Activated CD8-positive, alpha-beta T cell treated with anti-CD3 and anti-CD28 coated beads for 36 hours (primary cell): Measurements from ENCODE around the gene RAB25. TPM values are rescaled to one million over a fixed set of nuclear protein-coding genes. Genes with fewer than 3 reads are reported as not detected.

Experiments
- ATAC-seq: fragments of 200-7000 bp; cut with Tn5 transposase; one replicate; pipeline ENCODE4 v1.10.0; 2021; ENCODE audit warnings: mild to moderate bottlenecking, moderate library complexity
- CTCF ChIA-PET: fragments of 350-600 bp; sonication (Branson Sonifier 250); formaldehyde crosslinking; loops from one replicate; lab custom pipeline; 2021; ENCODE audit warnings: antibody characterized with exemption; lab: Charles Lee
- POLR2A ChIA-PET: fragments of 350-600 bp; sonication (Branson Sonifier 250); formaldehyde crosslinking; loops from one replicate; lab custom pipeline; 2021; ENCODE audit warnings: antibody characterized with exemption; lab: Charles Lee
- DNase-seq: peaks from one replicate; pipeline ENCODE4 v3.0.0-alpha.2; 2020
- H3K27ac Mint-ChIP-seq: one replicate; pipeline ENCODE4 v1.8.0; 2021; ENCODE audit warnings: mild to moderate bottlenecking, mixed read lengths
- H3K27me3 Mint-ChIP-seq: one replicate; pipeline ENCODE4 v1.8.0; 2021; ENCODE audit warnings: mixed read lengths
- H3K36me3 Mint-ChIP-seq: one replicate; pipeline ENCODE4 v1.8.0; 2021; ENCODE audit warnings: low read depth, mixed read lengths
- H3K4me1 Mint-ChIP-seq: one replicate; pipeline ENCODE4 v1.8.0; 2021; ENCODE audit warnings: low read depth, mixed read lengths
- H3K4me3 Mint-ChIP-seq: one replicate; pipeline ENCODE4 v1.8.0; 2021; ENCODE audit warnings: mild to moderate bottlenecking, moderate library complexity, mixed read lengths
- H3K9me3 Mint-ChIP-seq: one replicate; pipeline ENCODE4 v1.8.0; 2021; ENCODE audit warnings: mixed read lengths
- intact Hi-C: fragments of 100-400 bp; cut with micrococcal nuclease; formaldehyde crosslinking; loops from one replicate; pipeline ENCODE4 v1.10.0; 2022
- total RNA-seq, 2 experiments: library from RNA; stranded (reverse); gene quantifications; one replicate each; pipeline ENCODE4 v1.2.3, GENCODE V29; 2021
- TF ChIP-seq, protein P1 (sequence below): fragments of 200-600 bp; IDR thresholded peaks from one replicate; pipeline ENCODE4 v1.8.0; 2022; ENCODE audit warnings: antibody characterized with exemption, mild to moderate bottlenecking

RAB25 gene
- total RNA-seq, 2 experiments from 2014 or later = 0.49 to 0.63 TPM

DNA sequence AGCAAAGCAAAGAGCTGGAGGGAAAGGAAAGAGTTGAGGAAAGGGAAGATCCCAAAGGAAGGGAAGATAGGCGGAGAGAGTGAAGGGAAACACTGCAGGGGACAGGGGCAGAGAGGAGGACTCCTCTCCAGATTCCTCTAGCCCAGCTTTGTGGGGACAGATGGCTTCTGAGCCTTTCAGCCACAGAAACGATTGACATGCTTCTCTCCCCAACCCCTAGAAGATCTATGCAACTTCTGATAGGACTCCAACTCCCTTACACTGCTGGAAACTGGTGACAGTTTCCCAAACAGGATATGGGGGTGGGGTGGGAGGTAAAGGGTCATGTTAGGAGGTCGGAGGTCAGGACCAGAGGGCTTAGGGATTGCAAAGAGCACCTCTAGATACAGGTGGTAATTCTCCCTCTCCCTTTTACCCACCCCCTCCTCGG lies 14.8 kb downstream of the RAB25 start:
- H3K4me3 Mint-ChIP-seq = no peak overlapping the region
- ChIA-PET POLR2A (no interaction called here), CTCF (interaction anchor here (1.0 to 2.0 kb wide), 2 partner anchors 9 to 53 kb away, joined by 3 to 8 read pairs; no protein-coding TSS in a partner anchor)
- intact Hi-C loops = no loop called here
- no peaks in the 10 kb centered on the region for H3K9me3 Mint-ChIP-seq
- ATAC-seq = no peak
- H3K27ac Mint-ChIP-seq = no peak overlapping the region
- TF ChIP-seq, protein P1, sequence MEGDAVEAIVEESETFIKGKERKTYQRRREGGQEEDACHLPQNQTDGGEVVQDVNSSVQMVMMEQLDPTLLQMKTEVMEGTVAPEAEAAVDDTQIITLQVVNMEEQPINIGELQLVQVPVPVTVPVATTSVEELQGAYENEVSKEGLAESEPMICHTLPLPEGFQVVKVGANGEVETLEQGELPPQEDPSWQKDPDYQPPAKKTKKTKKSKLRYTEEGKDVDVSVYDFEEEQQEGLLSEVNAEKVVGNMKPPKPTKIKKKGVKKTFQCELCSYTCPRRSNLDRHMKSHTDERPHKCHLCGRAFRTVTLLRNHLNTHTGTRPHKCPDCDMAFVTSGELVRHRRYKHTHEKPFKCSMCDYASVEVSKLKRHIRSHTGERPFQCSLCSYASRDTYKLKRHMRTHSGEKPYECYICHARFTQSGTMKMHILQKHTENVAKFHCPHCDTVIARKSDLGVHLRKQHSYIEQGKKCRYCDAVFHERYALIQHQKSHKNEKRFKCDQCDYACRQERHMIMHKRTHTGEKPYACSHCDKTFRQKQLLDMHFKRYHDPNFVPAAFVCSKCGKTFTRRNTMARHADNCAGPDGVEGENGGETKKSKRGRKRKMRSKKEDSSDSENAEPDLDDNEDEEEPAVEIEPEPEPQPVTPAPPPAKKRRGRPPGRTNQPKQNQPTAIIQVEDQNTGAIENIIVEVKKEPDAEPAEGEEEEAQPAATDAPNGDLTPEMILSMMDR = no peak
- no peaks in the 10 kb centered on the region for H3K36me3 Mint-ChIP-seq
- H3K4me1 Mint-ChIP-seq = no peaks in the 10 kb centered on the region
- no peak for DNase-seq
- H3K27me3 Mint-ChIP-seq = no peaks in the 10 kb centered on the region

DNA sequence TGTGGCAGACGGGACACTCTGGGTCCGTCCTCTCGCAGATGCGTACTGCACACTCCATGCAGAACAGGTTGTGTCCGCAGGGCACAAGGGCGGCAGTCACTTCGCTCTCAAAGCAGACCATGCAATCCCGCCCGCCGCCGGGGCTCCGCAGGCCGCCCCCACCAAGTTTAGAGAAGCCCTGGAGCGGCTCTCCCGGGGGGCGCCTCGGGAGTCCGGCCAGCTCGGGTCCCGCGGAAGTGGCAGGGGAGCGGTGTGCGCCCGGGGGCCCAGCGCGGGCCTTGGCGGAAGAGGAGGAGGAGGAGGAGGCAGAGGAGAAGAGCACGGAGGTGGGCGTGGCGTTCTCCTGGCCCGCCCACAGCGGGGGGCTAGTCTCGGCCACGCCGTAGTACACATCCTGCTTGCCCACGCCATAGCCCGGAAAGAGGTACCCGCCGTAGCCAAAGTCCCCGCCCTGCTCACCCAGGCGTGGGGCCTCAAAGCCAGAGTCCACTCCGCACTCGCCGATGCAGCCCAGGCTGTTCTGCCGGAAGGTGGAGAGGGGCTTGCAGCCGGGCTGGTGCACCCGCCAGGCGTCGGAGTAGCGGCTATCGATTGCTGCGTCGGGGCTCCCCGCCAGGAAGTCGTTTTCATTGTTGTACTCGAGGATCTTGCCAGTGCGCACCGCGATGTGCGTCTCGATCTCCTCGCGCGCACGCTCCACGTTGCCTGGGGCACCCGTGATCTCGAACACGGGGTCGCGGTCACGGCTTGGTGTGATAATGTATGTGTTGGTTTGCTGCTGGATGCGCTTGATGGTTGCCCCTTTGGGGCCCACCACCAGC lies 15.9 kb downstream of the RAB25 start:
- DNase-seq = peak; percentile 37
- POLR2A ChIA-PET = no interaction called here
- H3K27me3 Mint-ChIP-seq = no peaks in the 10 kb centered on the region

DNA sequence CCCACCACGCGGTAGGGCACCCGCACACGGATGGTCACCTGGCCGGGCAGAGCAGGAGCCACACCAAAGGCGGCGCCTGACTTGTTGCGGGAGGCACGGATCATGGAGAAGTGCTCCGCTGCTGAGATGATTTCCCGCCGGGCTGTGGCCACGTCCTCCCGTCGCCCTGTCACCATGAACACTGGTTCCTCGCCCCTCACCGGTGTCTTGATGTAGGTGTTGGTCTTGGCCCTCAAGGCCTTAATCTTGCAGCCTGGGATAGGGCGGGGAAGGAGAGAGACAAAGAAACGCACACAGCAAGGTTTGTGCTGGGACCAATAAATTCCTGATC lies 16.4 kb downstream of the RAB25 start:
- H3K27me3 Mint-ChIP-seq = no peaks in the 10 kb centered on the region
- no peaks in the 10 kb centered on the region for H3K36me3 Mint-ChIP-seq
- no peaks in the 10 kb centered on the region for H3K4me1 Mint-ChIP-seq
- ChIA-PET CTCF (no interaction called here), POLR2A (no interaction called here)
- H3K27ac Mint-ChIP-seq = no peak overlapping the region
- TF ChIP-seq, protein P1 = no peak
- H3K4me3 Mint-ChIP-seq = no peak overlapping the region
- DNase-seq (no peak), ATAC-seq (no peak)
- H3K9me3 Mint-ChIP-seq = no peaks in the 10 kb centered on the region
- intact Hi-C loops = no loop called here

More for the DNA sequence above, 15.9 kb downstream of the RAB25 start:
- TF ChIP-seq, protein P1 = no peak
- Mint-ChIP-seq H3K9me3 (no peaks in the 10 kb centered on the region), H3K4me1 (no peaks in the 10 kb centered on the region), H3K36me3 (no peaks in the 10 kb centered on the region), H3K4me3 (peak overlapping the region; percentile 44), H3K27ac (no peak overlapping the region)
- ATAC-seq = peak; percentile 72
- CTCF ChIA-PET = no interaction called here
- intact Hi-C loops = no loop called here

DNA sequence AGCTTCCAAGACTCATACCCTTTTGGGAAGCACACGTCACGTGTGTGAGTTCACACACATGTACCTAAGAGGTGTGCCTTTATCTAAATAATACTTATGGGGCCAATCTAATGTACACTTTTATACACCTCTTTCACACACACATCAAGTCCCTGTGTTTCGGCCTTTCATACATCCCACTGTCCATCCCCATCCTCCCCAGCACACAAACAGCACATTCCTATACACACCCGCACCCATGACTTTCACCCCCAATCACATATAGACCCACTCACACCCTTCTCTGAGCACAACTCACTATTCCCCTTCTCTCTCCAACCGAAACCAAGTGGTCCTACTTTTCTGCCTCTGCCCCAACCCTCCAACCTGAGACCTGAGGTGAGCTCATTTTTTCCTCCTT lies 17.8 kb downstream of the RAB25 start:
- ChIA-PET CTCF (interaction anchor here (0.8 to 1.0 kb wide), 3 partner anchors 12 to 18 kb away, joined by 3 to 6 read pairs (median 3); no protein-coding TSS in a partner anchor), POLR2A (interaction anchor here (1.6 kb wide), 1 partner anchor 18 kb away, joined by 4 read pairs; no protein-coding TSS in a partner anchor)
- TF ChIP-seq, protein P1 = no peak
- DNase-seq = no peak
- no peak for ATAC-seq
- Mint-ChIP-seq H3K9me3 (no peaks in the 10 kb centered on the region), H3K27me3 (peaks cover 6% of the 10 kb centered on the region), H3K4me3 (no peak overlapping the region), H3K27ac (no peak overlapping the region), H3K36me3 (no peaks in the 10 kb centered on the region), H3K4me1 (peaks cover 5% of the 10 kb centered on the region)
- intact Hi-C loops = no loop called here

DNA sequence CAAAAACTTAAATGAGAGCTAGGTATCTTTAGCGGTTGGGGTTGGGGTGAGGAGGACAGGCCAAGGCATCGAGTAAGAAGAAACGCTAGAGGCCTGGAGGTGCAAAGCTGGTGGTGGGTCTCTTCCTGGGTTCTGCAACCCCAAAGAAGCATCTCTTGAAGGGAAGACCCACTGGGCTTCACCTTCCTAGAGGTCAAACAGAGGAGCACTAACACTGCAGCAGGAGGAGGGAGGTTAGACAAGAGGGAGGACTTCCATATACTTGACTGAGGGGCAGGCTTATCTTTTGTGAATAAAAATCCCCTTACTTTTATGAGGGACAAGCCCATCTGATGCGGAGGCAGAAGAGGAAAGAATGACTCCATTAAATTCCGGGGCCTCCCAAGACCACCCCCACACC lies 18.8 kb downstream of the RAB25 start:
- intact Hi-C loops = no loop called here
- no peak for DNase-seq
- ChIA-PET CTCF (interaction anchor here (0.6 to 1.1 kb wide), 3 partner anchors 13 to 113 kb away, joined by 3 to 4 read pairs (median 3); no protein-coding TSS in a partner anchor), POLR2A (no interaction called here)
- TF ChIP-seq, protein P1 = no peak
- ATAC-seq = no peak
- H3K27me3 Mint-ChIP-seq = peaks cover 16% of the 10 kb centered on the region
- no peak overlapping the region for H3K27ac Mint-ChIP-seq
- no peaks in the 10 kb centered on the region for H3K36me3 Mint-ChIP-seq
- H3K9me3 Mint-ChIP-seq = no peaks in the 10 kb centered on the region
- H3K4me1 Mint-ChIP-seq = peaks cover 6% of the 10 kb centered on the region
- no peak overlapping the region for H3K4me3 Mint-ChIP-seq
